DND-41 (cell line): ENCODE measurements around the gene PCDHB14.
"Not testable (repeated sequence)": the region's sequence is repeated elsewhere in the genome, so short reads cannot be mapped to it uniquely, and the experiment has no call there.

Source experiments
- ATAC-seq: fragments of 200-7000 bp; cut with Tn5 transposase; 3 replicates; pipeline ENCODE4 v1.9.1; 2021; ENCODE audit warnings: low read depth; ENCODE audit not compliant: insufficient read depth
- DNase-seq: peaks from one replicate; pipeline ENCODE4 v3.0.0-alpha.2; 2020
- H2AFZ ChIP-seq: 2 replicates; pipeline ENCODE4 v1.6.0; 2012; ENCODE audit warnings: low read depth, low read length
- H3K27ac ChIP-seq: 2 replicates; pipeline ENCODE4 v1.5.1; 2012; ENCODE audit warnings: low read length, inconsistent platforms
- H3K27me3 ChIP-seq: fragments of 200-600 bp; sonication (generic); 2 replicates; pipeline ENCODE4 v1.6.0; 2012; ENCODE audit warnings: low read length, mild to moderate bottlenecking, inconsistent platforms; ENCODE audit not compliant: insufficient read depth, poor library complexity
- H3K36me3 ChIP-seq: 2 replicates; pipeline ENCODE4 v1.5.1; 2012; ENCODE audit warnings: low read length, inconsistent platforms; ENCODE audit not compliant: insufficient read depth
- H3K4me1 ChIP-seq: 2 replicates; pipeline ENCODE4 v1.5.1; 2012; ENCODE audit warnings: mild to moderate bottlenecking, low read length; ENCODE audit not compliant: insufficient read depth
- H3K4me2 ChIP-seq: 2 replicates; pipeline ENCODE4 v1.6.0; 2012; ENCODE audit warnings: mild to moderate bottlenecking, moderate library complexity, low read length, inconsistent platforms; ENCODE audit not compliant: insufficient read depth
- H3K4me3 ChIP-seq, 2 experiments: fragments of 200-600 bp in 1 of 2; shearing (Covaris generic) in 1 of 2; 2 replicates each; pipeline ENCODE4 v1.5.1; 2012 to 2016; ENCODE audit warnings: inconsistent platforms in 2 of 2, low read length in 2 of 2, mild to moderate bottlenecking in 2 of 2, low read depth in 1 of 2, moderate library complexity in 1 of 2
- H3K79me2 ChIP-seq: 2 replicates; pipeline ENCODE4 v1.6.0; 2012; ENCODE audit warnings: low read length, inconsistent platforms; ENCODE audit not compliant: insufficient read depth
- H3K9ac ChIP-seq: 2 replicates; pipeline ENCODE4 v1.6.0; 2012; ENCODE audit warnings: low read depth, mild to moderate bottlenecking, inconsistent platforms, low read length, moderate library complexity
- H3K9me3 ChIP-seq: 2 replicates; pipeline ENCODE4 v1.5.1; 2012; ENCODE audit warnings: low read length, moderate library complexity, mild to moderate bottlenecking, inconsistent platforms; ENCODE audit not compliant: insufficient read depth, severe bottlenecking
- H4K20me1 ChIP-seq: 2 replicates; pipeline ENCODE4 v1.6.0; 2012; ENCODE audit warnings: low read length; ENCODE audit not compliant: insufficient read depth
- CTCF ChIP-seq: IDR thresholded peaks from 2 replicates; pipeline ENCODE4 v1.5.1; 2012; ENCODE audit warnings: borderline replicate concordance, low read length, moderate library complexity, mild to moderate bottlenecking; ENCODE audit not compliant: poor library complexity, severe bottlenecking; ENCODE audit errors: extremely low read depth
- EZH2 ChIP-seq: IDR thresholded peaks from 3 replicates; pipeline ENCODE4 v1.6.1; 2012; ENCODE audit warnings: borderline replicate concordance, low read depth, mild to moderate bottlenecking, moderate library complexity, low read length, inconsistent platforms; ENCODE audit not compliant: severe bottlenecking

Gene PCDHB14

DNA sequence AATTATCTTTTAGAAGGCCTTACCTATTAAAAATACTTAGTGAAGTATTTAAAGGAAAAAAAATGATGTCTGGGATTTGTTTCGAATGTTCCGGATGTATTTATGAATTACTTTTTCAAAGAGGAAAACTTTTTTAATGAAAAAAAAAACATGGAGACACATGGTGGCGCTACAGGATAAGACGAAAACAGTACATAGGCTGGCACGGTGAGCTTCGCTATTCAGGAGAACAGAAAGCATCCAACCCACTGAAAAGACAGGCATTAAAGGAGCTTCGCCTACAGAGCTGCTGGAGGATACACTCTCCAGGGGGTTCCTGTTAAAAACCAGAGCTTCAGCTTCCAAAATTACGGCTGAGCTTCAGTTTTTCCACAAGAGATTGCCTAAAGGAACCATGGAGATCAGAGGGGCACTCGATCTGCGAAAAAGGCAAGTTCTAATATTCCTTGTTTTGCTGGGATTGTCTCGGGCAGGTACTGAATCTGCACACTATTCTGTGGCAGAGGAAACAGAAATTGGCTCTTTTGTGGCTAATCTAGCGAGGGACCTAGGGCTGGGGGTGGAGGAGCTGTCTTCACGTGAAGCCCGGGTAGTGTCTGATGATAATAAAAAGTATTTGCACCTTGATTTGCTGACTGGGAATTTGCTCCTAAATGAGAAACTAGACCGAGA lies at the start of gene PCDHB14:
TSS of gene PCDHB14 (plus strand) at position 232 of the 672 bp plus-strand sequence. CDS start at position 395, 163 bp downstream.
- Histone ChIP-seq H3K27ac (no peak within 1 kb of the TSS), H3K9ac (no peak within 1 kb of the TSS)
- DNase-seq: peak; percentile 34

DNA sequence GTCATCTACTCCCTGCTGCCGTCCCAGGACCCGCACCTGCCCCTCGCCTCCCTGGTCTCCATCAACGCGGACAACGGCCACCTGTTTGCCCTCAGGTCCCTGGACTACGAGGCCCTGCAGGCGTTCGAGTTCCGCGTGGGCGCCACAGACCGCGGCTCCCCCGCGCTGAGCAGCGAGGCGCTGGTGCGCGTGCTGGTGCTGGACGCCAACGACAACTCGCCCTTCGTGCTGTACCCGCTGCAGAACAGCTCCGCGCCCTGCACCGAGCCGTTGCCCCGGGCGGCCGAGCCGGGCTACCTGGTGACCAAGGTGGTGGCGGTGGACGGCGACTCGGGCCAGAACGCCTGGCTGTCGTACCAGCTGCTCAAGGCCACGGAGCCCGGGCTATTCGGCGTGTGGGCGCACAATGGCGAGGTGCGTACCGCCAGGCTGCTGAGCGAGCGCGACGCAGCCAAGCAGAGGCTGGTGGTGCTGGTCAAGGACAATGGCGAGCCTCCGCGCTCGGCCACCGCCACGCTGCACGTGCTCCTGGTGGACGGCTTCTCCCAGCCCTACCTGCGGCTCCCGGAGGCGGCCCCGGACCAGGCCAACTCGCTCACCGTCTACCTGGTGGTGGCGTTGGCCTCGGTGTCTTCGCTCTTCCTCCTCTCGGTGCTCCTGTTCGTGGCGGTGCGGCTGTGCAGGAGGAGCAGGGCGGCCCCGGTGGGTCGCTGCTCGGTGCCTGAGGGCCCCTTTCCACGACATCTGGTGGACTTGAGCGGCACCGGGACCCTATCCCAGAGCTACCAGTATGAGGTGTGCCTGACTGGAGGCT lies 48.6 kb upstream of the PCDHB14 start:
- not testable (repeated sequence) for ATAC-seq, H3K9ac ChIP-seq, H3K27me3 ChIP-seq, H3K36me3 ChIP-seq, H3K79me2 ChIP-seq, H2AFZ ChIP-seq, H3K27ac ChIP-seq, H3K9me3 ChIP-seq, H3K4me1 ChIP-seq, DNase-seq, H3K4me3 ChIP-seq, H4K20me1 ChIP-seq, H3K4me2 ChIP-seq

More for the DNA sequence above, at the start of gene PCDHB14:
- H3K36me3 ChIP-seq: no peaks in the 10 kb centered on the region
- peaks cover 4% of the 10 kb centered on the region for H3K27me3 ChIP-seq
- H2AFZ ChIP-seq: peak within 1 kb of the TSS; percentile 55
- TF ChIP-seq CTCF (peak; percentile 57), EZH2 (no peak)
- no peak within 1 kb of the TSS for H3K4me3 ChIP-seq
- peak; percentile 81 for ATAC-seq
- H3K4me1 ChIP-seq: no peaks in the 10 kb centered on the region
- H3K79me2 ChIP-seq: no peaks in the 10 kb centered on the region
- no peaks in the 10 kb centered on the region for H4K20me1 ChIP-seq
- H3K9me3 ChIP-seq: no peaks in the 10 kb centered on the region
- H3K4me2 ChIP-seq: peak within 1 kb of the TSS; percentile 47; the same call in 1 of the 2 replicates

DNA sequence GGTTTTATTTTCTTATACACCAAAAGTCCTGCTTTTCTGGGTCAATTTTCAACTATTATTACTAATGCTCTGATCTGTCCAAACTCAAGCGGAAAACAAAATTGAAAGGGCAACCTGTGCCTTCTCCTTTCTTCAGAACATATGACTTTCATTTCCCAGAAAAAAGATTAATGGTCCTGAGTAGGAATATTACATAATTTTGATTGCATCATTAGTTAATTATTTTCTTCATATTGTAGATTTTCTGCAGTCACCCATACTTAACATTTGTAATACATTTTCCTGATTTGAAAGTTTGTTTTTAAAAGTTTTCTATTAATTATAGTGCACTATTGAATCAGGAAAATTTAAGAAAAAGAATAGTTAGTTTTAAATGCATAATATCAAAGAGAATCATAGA lies 47.2 kb upstream of the PCDHB14 start:
- Histone ChIP-seq H4K20me1 (no peaks in the 10 kb centered on the region), H3K79me2 (no peaks in the 10 kb centered on the region), H3K9ac (no peak overlapping the region), H2AFZ (no peak overlapping the region), H3K27ac (no peak overlapping the region), H3K9me3 (no peaks in the 10 kb centered on the region), H3K4me3 (no peak overlapping the region), H3K36me3 (no peaks in the 10 kb centered on the region), H3K4me1 (no peaks in the 10 kb centered on the region), H3K27me3 (peaks cover 8% of the 10 kb centered on the region), H3K4me2 (no peak overlapping the region)
- DNase-seq (no peak), ATAC-seq (no peak)
- TF ChIP-seq CTCF: no peak
- no peak for TF ChIP-seq EZH2

DNA sequence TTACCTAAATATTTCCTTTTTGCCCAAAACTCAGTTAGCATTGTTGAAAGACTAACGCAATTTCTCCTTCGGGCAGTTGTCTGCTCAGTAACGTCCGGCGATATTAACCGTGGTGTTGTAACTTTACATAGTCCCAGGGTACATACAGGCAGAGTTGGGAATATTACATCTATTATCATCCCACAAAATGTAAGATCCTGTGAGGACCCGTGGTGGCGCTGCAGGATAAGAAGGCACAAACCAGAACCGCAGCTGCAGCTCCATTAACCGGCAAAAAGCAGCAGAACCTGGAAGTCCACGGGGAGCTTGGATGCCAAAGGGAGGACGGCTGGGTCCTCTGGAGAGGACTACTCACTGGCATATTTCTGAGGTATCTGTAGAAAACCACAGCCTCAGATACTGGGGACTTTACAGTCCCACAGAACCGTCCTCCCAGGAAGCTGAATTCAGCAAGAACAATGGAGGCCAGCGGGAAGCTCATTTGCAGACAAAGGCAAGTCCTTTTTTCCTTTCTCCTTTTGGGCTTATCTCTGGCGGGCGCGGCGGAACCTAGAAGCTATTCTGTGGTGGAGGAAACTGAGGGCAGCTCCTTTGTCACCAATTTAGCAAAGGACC lies 45.5 kb upstream of the PCDHB14 start, which contains the start of gene PCDHB8:
TSS of gene PCDHB8 (plus strand) at position 214 of the 615 bp plus-strand sequence. CDS start at position 459, 245 bp downstream.
- H3K4me2 ChIP-seq, DNase-seq, H3K36me3 ChIP-seq, H3K4me1 ChIP-seq, ATAC-seq, H3K9me3 ChIP-seq, H3K4me3 ChIP-seq, H3K79me2 ChIP-seq, H3K27me3 ChIP-seq, H3K27ac ChIP-seq, H4K20me1 ChIP-seq, H2AFZ ChIP-seq, H3K9ac ChIP-seq: not testable (repeated sequence)

DNA sequence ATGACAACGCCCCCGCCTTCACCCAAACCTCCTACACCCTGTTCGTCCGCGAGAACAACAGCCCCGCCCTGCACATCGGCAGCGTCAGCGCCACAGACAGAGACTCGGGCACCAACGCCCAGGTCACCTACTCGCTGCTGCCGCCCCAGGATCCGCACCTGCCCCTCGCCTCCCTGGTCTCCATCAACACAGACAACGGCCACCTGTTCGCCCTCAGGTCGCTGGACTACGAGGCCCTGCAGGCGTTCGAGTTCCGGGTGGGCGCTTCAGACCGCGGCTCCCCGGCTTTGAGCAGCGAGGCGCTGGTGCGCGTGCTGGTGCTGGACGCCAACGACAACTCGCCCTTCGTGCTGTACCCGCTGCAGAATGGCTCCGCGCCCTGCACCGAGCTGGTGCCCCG lies 43.8 kb upstream of the PCDHB14 start:
- not testable (repeated sequence) for H3K4me3 ChIP-seq, DNase-seq, H3K9me3 ChIP-seq, H3K4me1 ChIP-seq, H3K27me3 ChIP-seq, H4K20me1 ChIP-seq, H2AFZ ChIP-seq, H3K27ac ChIP-seq, H3K9ac ChIP-seq, ATAC-seq, H3K79me2 ChIP-seq, H3K36me3 ChIP-seq, H3K4me2 ChIP-seq

- not testable (repeated sequence) for H3K4me2 ChIP-seq, H3K9ac ChIP-seq, H3K36me3 ChIP-seq, DNase-seq, H4K20me1 ChIP-seq, H3K79me2 ChIP-seq, ATAC-seq, H3K4me1 ChIP-seq, H3K9me3 ChIP-seq, H3K4me3 ChIP-seq, H3K27ac ChIP-seq, H3K27me3 ChIP-seq, H2AFZ ChIP-seq
Measured at GRCh38 chr5:141179876-141180275, 43.3 kb upstream of the PCDHB14 start.
